HCEC 1CT (cell line): ENCODE data around the gene ZSCAN2.
"Not testable (repeated sequence)": the region's sequence is repeated elsewhere in the genome, so short reads cannot be mapped to it uniquely, and the experiment has no call there.

Experiments
- DNase-seq: peaks from one replicate; pipeline ENCODE4 v3.0.0-alpha.2; 2017

Gene ZSCAN2

DNA sequence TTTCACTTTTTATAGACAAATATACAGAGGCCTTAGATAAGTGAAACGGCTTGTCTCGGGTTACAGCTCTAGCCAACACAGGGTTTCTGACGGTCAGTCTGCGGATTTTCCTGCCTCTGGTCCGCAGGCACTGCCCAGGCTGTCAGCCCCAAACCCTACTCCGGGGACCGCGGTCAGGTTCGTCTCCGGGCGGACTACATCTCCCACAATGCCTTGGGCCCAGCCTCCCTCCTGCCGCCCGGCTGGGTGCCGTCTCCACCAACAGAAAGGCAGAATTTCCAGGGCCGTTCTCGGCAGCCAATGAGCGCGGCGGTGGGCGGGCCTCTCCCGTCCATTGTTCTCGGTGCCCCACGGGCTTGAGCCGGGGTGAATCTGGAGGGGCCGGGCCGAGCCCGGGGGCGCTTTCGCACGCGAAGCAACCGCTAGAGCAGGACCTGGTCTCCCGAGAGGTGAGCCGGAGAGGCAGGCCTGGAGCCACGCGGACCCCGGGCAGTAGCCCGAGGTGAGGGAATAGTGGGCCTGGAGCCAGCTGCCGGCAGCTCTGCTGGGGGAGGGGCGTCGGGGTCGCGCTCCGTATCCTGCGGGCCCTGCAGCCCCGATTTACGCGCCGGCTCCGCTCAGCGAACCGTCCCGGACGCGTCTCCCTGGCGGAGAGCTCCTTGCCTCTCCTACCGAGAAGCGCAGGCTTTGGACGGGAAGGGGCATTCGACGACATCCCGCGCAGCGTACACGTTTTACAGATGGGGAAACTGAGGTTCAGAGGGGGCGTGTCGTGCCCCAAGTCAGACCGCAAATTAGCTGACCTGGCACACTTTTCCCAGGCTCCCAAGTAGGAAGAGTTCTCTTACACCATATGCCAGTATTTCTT is at the start of gene ZSCAN2:
ZSCAN2 (plus strand) TSS at position 323 of the 868 bp plus-strand sequence. CDS start 2,919 bp downstream, outside the sequence.
- DNase-seq = peak; percentile 96

DNA sequence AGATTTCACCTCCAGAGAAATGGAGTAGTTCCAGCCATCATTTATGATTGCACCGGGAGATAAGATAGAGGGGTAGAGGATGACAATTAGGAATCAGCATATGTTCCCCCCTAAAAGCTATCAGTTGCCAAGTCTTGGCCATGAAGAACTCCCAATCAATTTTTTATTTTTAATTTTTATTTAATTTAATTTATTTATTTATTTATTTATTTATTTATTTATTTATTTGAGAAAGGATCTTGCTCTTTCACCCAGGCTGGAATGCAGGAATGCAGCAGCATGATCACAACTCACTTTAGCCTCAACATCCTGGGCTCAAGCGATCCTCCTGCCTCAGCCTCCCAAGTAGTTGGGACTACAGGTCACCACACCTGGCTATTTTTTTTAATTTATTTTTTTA is 49.2 kb upstream of the ZSCAN2 start:
- not testable (repeated sequence) for DNase-seq

DNA sequence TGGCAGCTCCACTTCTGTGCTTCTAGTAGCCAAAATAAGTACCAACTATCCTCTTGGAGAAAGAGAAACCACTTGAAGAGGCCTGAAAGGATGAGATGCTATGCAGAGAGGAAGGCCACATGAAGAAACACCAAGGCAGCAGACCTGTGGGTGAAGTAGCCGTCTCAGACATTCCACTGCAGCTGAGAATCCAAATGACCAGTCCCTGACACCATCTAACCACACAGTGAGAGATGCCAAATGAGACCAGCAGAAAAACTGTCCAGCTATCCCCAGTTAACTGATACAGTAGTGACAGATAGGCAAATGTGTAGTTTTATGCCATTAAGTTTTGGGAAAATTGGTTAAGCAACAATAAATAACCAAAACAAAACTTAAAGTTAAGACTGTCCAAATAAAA is 47.9 kb upstream of the ZSCAN2 start:
- DNase-seq = no peak

DNA sequence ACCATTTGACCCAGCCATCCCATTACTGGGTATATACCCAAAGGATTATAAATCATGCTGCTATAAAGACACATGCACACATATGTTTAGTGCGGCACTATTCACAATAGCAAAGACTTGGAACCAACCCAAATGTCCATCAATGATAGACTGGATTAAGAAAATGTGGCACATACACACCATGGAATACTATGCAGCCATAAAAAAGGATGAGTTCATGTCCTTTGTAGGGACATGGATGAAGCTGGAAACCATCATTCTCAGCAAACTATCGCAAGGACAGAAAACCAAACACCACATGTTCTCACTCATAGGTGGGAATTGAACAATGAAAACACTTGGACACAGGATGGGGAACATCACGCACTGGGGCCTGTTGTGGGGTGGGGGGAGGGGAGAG is 44.1 kb upstream of the ZSCAN2 start:
- not testable (repeated sequence) for DNase-seq

DNA sequence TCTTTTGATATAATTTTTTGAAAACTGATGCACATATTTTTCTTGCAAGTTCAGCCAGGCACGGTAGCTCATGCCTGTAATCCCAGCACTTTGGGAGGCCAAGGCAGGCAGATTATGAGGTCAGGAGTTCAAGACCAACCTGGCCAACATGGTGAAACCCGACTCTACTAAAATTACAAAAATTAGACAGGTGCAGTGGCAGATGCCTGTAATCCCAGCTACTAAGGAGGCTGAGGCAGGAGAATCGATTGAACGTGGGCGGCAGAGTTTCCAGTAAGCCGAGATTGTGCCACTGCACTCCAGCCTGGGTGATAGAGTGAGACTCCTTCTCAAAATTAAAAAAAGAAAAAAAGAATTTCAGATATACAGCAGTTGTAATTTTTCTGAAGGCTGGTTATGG is 32.8 kb upstream of the ZSCAN2 start:
- DNase-seq = not testable (repeated sequence)

DNA sequence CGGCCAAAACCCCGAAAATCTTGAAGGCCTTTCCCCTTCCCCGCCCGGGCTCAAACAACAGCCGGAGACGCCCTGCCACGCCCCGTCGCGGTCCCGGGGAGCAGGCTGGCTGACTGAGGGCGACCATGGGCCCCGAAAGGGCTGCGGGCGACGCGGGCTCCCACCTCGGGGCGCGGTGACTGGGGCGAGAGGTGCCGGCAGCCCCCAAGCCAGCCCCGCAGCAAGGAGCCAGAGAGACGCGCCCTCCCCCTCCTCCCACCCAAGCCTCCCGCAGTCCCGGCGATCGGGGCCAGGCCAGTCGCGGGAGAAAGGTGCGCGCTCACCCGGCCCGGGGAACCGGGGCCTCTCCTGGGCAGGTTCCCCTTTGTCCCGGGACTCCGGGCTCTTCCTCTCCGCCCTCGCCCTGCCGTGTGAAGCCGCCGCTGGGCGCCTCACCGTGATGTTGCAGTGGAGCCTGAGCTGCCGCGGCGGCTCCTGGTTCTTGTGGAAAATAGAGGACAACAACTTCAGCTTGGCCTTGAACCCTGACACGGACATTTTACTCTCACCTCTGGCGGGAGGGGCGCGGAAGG is 30.6 kb upstream of the ZSCAN2 start:
- peak; percentile 33 for DNase-seq

DNA sequence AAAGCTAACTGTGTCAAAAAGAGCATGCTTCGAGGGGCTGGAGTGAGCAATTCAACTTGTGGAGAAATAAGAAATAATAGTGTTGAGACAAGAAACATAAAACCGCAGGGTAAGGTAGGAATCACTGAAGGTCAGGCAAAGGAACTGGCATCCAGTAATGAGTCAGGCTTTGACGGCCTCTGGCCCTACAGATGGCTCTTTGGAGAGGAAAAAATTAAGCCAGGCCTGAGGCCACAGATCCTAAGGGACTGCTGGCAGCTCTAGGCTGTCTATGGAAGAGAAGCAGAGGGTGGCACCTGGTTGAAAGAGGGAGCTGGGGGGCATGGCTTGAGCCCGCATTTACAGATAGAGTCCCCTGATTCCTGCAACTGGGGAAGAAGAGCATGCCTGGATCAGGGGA is 28.6 kb upstream of the ZSCAN2 start:
- DNase-seq = peak; percentile 5

DNA sequence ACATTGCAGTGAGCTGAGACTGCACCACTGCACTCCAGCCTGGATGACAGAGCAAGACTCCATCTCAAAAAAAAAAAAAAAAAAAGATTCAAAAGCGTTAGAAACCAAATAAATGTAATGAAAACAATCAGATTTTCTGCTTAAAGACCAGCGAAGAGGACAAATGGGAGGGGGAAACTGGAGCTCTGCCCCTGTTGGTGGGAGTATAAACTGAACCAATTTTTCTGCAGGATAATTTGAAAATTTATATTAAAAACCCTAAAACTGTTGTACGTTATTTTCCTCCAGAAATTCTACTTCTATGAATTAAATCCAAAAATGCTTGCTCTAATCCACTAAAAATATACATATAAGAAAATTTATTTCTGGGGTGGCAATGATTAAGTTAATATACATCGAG is 25.3 kb upstream of the ZSCAN2 start:
- no peak for DNase-seq

DNA sequence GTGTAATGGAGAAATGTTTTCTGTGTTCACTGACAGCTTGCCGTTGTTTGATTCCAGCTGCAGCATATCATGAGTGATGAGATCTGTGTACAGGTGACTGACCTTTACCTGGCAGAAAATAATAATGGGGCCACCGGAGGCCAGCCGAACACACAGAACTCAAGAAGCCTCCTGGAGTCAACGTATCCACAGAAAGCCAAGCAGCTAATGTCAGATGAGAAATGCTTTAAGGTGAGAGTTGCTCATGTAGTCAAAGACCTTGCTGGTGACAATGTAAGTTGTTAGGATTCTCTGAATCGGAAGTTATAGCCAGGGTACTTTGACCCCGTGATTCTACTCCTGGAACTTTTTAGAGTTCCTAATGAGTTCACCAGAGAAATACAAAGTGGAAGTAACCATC is 22.9 kb upstream of the ZSCAN2 start:
- DNase-seq = not testable (repeated sequence)

DNA sequence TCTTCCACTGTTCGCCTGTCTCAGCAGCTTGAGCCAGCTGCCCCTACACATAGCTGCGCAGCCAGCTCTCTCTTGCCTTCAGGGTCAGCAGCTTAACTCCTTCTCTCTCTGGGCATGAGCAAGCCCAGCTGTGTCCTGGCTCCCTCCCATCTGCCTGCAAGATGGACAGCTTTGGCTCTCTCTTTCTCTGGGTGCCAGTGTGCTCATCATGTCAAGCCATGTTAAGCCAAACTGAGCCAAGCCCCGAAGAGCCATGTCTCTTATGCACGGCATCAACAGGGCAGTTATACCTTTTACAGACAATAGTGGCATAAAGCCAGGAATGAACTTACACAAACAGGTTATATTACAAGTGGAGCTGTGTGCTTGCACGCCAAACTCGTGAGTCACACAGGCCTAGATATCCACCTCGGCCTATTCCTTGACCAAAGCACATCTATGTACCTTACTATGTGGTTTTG is 21.5 kb upstream of the ZSCAN2 start:
- peak; percentile 46 for DNase-seq

DNA sequence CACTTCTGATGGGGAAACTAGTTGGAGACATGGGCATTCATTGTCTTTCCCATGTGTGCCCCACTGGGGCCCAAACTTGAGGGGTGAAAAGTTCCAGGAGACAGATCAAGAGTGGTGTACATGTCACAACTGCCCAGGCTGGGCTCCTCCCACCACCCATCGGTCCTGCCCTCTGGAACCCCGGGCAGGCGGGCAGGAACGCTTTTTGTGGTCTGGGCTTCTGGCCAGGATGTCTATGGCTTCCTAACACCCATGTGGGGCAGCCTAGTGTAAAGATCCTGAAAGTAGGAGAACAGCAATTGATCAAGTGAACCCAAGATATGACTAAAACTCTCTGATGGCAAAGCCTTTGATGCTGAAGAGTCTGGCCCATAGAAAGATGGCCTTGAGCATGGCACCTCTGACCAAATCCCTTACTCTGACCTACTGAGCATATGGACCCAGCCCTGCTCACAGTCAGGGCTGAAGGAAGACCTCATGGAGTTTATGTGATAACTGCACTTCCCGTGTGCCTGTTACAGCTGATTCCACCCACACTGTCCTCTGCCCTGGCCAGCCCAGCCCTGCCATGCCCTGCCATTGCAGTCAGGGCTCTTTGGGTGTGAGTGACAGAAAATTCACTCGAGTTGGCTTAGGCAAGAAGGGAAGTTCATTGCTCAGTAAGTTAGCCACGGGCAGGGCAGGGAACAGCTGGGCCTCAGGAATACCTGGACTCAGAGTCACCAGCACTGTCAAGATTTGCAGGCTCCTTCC is 19.0 kb upstream of the ZSCAN2 start:
- not testable (repeated sequence) for DNase-seq

DNA sequence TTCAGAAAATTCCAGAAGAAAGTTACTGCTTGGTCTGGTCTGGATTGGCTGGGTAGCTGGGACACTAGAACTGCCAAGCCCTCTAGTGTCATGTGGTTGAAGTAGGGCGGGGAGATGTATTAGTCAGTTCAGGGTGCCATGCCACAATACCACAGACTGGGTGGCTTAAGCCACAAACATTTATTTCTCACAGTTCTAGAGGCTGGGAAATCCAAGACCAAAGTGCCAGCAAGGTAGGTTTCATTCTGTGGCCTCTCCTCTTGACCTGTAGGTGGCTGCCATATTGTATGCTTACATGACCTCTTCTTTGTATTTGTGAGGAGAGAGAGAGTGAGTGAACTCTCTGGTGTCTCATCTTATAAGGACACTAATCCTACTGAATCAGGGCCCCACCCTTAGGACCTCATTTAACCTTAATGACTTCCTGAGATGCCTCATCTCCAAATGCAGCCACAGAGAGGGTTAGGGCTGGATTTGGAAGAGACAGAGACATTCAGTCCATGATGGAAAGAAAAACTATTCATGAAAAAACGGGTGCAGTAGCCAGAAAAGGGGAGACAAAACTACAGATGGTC is 18.1 kb upstream of the ZSCAN2 start:
- DNase-seq = no peak

DNA sequence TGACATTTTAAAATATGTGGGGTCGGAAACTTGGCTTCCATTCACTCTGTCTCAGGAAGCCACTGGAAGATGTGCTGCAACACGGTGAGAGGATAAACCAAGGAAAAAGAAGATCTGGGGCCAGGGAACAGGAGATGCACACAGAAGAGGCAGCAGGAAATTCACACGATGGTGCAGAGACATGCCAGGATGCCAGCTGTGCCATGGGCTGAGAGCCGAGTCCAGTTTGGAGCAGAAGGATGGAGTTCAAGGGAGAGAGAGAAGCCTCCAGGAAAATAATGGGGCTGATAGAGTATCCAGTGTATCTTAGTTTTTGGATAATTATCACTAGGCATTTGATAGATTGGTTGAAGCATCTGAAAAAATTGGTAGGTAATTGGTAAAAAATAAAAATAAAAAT is 16.9 kb upstream of the ZSCAN2 start:
- DNase-seq = not testable (repeated sequence)

DNA sequence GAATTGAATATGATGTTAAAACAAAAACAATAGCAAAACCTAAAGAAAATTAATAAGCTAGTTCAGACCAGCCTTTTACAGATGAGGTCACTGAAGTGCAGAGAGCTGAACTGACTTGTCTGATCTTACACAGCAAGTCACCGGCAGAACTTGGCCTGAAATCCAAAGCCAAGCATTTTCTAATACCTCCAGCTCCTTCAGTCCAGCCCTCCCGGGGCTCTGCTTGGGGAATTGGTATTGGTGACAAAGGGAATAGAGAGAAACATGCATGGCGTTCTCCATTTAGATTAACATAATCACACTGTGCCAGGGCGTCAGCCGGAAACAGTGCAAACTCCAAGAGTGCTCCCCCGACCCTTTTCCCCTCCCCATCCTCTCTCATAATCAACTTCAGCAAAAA is 14.1 kb upstream of the ZSCAN2 start:
- no peak for DNase-seq

DNA sequence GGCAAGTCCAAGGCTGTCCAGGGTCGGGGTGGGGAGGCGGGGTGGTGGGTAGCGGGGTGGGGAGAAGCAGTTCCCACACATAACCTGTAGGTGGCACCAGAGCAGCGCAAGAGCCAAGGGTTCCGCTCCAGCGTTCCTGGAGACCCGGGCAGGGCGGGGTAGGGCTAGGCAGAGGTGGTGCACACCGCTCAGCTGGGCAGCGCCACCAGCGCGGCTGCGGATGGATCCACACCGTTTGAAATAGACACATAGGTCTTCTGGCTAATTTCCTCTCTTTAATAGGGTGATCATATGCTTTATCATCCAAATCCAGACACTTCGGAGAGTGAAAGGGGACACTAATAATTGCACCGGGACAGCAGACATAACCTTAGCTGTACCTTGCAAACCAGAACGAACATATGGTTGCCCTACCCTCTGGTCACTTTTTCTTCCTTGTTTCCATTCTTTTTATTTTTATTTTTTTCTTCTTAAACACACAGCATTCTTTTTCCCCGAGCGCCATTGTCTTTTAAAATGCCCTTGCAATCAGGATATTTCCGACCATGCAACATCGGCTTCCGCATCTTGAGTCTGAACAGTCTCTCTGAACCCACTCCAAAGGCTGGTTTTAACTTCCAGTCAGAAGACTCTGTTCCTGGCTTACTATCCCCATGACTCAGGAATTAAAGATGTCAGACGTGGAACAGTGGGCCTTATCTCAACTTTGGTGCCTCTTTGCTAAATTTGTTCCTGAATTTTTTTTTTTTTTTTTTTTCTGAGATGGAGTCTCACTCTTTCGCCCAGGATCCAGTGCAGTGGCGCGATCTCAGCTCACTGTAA is 12.5 kb upstream of the ZSCAN2 start:
- DNase-seq = peak; percentile 67

DNA sequence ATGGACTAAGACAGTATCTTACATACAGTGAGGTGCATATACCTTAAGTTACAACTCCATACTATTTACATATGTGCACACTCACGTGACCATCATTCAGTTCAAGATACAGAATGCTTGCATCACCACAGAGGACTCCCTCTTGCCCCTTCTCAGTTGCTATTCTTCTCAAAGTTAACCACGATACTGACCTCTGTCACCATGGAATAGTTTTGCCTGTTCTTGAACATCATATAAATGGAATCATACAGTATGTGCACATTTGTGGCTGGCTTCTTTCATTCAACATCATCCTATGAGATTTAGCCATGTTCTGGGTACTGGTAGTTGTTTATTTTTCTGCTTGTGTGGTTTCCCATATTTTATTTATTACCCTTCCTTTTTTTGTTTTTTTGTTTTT is 10.4 kb upstream of the ZSCAN2 start:
- DNase-seq = no peak

DNA sequence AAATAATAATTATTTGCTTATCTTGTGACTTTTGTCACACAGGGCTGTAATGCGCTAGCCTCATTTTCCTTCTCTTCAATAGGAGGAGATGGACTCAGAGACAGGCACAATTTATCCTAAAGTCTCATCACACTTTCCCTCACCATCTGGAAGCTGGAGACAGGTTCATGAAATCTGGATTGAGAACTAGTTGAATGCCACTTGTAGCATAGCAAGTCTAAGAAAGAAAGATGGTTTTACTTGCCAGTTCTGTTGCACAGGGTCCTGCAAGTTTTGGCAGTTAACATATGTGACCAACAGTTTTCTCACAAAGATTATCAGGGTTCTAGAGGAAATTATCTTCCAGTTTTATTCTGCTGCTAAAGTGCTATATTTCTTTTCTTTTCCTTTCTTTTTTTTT is 9.0 kb upstream of the ZSCAN2 start:
- no peak for DNase-seq

DNA sequence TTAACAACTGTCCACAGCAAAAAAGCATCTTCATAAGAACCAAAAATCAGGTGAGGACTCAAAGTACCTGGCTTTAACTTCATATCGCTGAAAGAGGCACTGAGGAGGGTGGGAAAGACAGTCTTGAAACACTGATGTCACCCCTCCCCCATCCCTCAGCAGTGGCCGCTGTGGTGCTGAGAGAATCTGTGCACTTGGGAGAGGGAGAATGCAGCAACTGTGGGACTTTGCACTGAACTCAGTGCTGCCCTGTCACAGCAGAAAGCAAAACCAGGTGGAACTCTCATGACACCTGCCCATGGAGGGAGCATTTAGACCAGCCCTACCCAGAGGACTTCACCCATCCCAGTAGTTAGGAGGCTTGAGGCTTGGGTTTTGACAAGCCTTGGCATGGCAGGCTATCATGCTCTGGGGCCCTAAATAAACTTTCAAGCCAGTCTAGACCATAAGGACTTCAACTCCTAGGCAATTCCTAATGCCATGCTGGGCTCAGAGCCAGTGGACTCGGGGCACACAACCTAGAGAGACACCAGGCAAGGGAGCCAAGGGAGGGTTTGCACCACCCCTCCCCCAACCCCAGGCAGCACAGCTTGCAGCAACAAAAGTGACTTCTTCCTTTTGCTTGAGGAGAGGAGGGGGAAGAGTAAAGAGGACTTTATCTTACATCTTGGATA is 6.1 kb upstream of the ZSCAN2 start:
- no peak for DNase-seq

DNA sequence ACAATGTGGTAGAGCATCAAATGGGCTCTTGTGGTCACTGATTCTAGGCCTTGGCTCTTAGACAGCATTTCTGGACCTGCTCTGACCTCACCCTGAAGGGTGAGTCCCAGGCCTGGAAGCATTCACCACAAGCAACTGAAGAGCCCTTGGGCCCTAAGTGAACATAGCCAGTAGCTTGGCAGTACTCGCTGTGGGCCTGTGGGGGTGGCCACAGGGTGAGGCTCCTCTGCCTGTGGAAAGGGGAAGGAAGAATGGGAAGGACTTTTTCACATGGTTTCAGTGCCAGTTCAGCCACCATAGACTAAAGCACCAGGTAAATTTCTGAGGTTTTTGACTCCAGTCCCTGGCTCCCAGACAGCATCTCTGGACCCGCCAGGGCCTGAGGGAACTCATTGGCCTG is 5.1 kb upstream of the ZSCAN2 start:
- no peak for DNase-seq

DNA sequence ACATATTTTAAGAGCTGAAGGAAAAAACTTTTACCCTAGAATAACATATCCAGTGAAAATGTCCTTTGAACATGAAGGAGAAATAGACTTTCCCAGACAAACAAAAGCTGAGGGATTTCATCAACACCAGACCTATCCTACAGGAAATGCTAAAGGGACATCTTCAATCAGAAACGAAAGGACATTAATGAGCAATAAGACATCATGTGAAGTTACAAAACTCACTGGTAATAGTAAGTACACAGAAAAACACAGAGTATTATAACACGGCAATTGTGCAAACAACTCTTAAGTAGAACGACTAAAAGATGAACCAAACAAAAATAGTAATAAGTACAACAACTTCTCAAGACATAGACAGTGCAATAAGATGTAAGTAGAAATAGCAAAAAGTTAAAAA is 3.5 kb upstream of the ZSCAN2 start:
- DNase-seq = no peak

DNA sequence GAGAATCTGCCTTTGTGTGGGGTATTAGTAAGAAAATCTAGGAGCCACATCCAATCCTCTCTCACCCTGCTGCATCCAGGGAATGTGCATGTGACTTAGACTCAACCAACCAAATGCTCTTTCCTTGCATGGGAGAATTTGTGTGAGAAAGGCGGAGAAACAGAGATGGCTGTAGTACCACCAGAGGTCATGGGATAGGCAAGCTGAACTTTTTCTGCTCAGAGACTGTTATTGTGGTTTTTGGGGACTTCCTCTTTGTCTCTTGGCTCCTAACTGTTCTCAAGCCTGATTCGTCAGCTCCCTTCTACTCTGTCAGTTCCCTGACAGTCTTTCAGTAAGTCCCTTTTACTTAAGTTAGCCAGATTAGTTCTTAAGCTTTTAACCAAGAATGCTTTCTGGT is 2.6 kb upstream of the ZSCAN2 start:
- DNase-seq = peak; percentile 11

DNA sequence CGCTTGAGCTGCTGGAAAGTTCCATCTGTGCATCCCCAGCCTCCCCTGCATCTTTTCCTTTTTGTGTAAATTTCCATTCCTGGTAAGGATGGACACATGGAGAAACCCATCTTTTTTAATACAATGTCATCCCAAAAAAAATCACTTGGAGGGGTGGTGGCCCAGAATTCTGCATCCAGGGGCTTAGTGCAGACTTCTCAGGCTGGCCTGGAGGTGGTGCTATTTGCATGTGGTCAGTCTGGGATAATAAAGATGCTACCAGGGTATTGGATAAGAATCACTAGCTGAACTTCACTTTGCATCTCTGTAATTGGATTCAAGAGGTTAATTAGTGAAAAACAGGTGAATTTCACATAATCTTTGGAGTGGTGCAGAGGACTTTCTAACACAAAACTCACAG is 1.8 kb upstream of the ZSCAN2 start:
- peak; percentile 63 for DNase-seq
